Activated CD4-positive, alpha-beta T cell treated with anti-CD3 and anti-CD28 coated beads, Interleukin-2, amount 50 U/mL, for 24 hours (primary cell): ENCODE measurements around the gene PPP1R9B.
A peak's percentile ranks its signal among the peaks of the same experiment; 100 is the strongest.

Experiments
- DNase-seq, 2 donors: peaks; one replicate each; pipeline ENCODE4 v3.0.0-alpha.2; 2020; ENCODE audit warnings: low read depth in 1 of 2, low spot score in 1 of 2

PPP1R9B gene

DNA sequence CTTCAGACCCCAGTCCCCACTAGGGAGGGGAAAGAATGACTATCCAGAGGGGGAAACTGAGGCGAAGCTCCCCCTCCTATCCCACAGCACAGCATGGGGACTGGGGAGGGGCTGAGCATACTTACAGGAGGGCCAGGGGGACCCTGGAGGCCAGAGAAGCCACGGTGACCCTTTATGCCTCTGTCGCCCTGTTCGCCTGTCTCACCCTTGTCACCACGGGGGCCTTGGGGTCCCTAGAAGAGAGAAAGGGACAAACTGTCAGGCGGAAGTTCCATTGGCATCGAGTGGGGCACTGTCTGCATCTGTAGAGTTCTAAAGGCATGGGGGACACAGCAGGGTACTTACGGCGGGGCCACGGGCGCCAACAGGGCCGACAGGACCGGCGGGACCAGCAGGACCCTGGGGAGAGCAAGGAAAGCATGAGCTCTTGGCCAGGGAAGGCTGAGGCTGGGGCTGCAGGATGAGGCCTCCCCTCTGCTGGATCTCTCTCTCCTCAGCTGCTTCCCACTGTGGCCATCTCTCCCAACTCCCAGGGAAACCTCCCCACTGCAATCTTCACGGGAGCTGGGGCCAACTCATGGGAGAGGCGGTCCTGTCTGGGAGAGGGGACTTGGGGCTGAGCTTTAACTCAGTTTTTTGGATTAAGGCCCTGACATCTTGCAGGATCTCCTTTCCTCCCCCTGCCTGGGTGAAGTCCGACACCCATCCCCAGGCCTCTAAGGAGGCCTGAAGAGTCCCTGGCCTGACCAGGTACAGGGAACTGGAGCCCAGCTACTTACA is 37.5 kb upstream of the PPP1R9B start:
- no peak for DNase-seq

DNA sequence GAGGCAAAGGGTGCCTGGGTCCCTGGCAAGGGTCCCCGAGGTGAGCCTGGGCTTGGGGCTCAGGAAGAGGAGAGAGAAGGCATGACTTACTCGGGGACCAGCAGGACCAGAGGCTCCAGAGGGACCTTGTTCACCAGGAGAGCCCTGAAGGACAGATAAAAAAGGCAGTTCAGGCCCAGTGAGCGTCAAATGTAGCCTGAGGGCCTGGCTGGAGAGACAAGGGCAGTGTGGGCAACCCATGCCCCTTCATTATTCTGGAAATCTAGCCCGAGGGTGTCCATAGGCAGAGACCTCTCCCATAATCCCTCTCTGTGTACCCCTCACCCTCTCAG is 36.9 kb upstream of the PPP1R9B start:
- DNase-seq = no peak

DNA sequence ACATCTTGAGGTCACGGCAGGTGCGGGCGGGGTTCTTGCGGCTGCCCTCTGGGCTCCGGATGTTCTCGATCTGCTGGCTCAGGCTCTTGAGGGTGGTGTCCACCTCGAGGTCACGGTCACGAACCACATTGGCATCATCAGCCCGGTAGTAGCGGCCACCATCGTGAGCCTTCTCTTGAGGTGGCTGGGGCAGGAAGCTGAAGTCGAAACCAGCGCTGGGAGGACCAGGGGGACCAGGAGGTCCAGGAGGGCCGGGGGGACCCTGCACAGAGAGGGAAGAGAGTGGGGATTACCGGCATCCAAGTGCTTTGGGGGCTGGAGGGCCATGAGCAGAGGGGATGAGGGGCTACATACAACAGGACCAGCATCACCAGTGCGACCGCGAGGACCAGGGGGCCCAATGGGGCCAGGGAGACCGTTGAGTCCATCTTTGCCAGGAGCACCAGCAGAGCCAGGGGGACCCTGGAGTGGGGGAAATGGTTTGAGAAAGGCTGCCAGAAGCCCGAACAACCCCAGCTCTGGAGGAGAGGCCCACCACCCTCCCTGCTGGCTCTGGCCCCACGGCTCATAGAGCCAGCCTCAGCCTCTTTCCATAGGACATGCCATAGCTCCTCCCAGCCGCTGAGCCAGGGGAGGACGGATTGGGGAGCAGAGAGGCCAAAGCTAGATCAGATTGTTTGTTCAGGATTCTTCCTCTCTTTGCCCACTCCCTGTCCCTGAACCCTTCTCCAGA is 36.4 kb upstream of the PPP1R9B start:
- no peak for DNase-seq

DNA sequence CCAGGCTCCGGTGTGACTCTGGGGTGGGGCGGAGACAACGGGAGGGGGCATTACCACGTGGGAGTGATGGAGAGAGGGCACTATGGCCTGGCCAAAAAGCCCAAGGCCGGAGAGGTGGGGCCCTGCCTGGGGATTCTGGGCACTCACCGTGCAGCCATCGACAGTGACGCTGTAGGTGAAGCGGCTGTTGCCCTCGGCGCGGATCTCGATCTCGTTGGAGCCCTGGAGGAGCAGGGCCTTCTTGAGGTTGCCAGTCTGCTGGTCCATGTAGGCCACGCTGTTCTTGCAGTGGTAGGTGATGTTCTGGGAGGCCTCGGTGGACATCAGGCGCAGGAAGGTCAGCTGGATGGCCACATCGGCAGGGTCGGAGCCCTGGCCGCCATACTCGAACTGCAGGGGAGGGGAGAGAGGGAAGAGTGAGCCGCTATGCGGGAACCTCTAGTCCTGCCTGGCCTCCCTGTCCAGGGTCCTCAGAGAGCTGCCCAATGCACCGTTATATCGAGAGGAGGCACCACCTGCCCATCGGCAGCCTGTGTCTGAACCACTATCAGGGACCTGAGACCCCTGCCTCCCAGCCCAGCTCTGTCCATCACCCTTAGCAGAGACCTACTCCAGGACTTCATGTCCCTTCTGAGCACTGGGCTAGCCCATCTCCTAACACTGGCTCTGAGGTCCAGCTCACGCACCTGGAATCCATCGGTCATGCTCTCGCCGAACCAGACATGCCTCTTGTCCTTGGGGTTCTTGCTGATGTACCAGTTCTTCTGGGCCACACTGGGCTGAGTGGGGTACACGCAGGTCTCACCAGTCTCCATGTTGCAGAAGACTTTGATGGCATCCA is 35.4 kb upstream of the PPP1R9B start:
- DNase-seq = no peak

DNA sequence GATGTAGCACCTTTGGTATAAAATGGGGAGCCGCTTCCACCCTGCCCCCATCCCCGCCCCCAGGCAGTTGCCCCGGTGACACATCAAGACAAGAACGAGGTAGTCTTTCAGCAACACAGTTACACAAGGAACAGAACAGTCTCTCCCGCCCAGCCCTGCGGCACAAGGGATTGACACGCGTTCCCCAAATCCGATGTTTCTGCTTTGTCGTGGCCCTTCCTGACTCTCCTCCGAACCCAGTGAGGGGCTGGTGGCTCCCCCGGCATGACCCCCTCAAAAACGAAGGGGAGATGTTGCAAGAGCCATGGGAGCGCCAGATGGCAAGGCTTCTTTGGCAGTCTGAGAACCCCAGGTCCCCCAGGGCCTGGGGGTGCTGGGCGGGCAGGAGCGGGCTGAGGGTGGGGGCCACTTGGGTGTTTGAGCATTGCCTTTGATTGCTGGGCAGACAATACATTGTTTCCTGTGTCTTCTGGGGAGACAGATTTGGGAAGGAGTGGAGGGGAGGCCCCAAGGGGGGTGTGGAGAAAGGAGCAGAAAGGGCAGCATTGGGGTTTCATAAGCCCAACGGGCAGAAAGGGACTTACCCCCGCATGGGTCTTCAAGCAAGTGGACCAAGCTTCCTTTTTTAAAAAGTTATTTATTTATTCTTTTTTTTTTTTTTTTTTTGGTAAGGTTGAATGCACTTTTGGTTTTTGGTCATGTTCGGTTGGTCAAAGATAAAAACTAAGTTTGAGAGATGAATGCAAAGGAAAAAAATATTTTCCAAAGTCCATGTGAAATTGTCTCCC is 34.3 kb upstream of the PPP1R9B start:
- DNase-seq = no peak

DNA sequence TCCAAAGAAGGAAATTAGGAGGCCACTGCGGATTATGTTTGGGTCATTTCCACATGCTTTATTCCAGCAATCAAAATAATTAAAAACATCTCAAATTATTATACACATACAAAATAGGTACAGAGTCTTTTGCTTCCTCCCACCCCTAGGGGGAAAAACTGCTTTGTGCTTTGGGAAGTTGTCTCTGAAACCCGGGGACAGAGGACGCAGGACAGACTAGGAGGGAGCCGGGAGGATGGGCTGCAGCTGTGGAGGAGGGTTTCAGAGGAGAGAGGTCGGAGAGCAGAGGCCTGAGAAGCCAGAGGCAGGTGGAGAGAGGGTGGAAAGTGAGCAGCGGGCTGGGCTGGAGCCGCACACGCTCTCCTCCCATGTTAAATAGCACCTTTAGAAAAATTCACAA is 33.6 kb upstream of the PPP1R9B start:
- DNase-seq = no peak

DNA sequence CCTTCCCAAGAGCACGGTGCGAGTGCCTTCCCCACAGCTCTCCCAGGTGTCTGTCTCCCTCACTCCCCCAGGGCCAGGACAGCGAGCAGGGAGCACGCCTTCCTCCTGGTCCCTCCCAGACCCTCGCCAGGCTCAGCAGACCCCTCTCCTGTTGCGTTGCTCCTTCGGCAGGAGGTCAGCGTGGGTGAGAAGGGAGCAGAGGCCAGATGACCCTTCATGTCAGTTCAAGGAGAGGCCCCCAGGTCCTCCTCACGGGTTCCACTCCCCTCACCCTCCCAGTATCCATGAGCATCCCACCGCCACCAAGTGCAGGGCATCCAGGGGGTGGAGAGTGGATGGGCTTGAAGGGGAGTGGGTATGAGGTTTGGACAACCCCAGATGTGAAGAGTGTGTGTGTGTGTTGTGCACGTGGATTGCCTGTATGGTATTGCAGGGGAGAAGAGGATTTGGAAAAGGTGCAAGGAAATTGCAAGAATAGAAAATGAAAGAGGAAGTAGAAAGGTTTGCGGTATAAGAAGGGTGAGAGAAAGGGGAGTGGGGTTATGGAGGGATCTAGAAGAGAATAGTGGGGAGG is 33.0 kb upstream of the PPP1R9B start:
- no peak for DNase-seq

DNA sequence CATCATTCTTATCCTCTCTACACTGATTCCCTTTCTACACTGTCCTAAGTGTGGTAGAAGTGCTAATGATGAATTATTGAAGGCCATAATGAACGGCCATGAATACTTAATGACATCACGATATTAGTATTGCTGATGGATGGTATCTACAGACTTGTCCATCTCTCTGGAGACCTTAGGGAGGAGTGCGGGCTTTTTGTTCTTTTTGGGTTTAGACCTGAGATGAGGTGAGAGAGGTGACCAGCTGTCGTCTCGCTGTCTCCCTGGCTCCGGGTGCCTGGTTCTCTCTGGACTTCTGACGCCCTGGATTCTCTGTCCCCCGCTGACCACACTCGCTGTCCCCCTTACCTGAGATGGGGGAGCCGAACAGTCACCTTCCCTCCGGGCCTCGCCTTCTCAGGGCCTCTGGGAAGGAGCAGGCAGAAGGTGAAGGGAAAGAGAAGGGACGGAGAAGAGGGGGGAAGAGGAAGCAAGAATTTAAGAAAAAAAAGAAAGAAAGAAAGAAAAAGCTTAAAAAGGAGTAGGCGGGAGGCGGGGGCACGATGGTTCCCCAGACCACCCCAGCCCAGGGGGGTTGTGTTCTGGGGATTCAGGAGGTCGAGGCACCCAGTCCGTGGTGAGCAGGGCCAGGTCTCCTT is 32.4 kb upstream of the PPP1R9B start:
- DNase-seq = no peak

DNA sequence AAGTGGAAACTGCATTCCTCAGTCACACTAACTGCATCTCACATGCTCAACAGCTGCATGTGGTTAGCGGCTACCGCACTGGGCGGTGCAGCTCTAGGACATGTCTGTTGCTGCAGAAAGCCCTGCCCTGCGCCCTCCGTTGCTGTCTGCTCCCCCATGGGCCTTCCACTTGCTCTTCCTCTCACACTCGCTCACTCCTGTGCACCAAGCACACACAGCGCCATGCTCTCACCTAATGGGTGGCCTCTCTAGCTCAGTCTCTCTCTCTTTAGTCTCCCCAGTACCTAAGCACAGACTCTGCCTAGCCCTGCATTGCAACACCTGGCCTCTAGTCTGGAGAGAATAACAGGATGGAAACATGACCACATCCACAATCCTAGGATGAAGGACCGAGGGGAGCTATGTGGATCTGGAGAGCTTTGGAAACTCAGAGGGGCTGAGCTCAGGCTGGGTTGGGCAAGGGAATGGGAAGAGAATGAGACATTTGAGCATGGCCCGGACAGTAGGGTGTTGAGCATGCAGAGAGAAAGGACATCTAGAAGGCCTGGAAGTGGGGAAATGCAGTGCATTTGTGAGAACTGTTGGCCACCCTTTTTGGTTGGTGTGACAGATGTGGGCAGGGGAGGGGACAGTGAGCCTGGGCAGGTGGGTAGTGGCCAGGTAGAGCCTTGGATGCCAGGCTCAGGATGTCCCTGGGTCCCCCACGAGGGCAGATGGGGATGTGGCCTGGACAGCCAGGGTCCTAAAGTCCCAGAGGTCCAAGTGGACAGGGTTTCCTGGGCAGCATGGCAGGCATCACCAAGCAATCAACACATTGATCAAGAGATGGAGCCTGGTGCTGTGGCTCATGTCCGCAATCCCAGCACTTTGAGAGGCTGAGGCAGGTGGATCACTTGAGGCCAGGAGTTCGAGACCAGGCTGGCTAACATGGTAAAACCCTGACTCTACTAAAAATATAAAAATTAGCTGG is 31.4 kb upstream of the PPP1R9B start:
- no peak for DNase-seq

DNA sequence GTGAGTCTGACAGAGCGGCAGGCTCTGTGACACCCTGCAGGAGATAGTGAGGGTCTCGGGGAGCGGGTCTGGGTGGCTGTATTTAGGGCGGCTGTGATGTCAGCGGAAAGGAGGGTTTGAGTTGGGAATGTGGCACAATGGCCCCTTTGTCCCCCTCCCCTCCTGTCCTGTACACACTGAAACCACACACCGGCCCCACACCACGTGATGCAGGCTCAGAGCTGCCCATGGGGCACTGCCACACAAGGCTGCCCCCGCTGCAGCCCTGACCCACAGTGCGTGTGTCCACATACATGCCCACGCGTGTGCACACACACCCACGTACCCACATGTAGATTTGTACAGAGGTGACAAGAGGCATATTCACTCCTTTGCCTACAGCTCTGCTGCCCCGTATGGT is 30.7 kb upstream of the PPP1R9B start:
- no peak for DNase-seq

DNA sequence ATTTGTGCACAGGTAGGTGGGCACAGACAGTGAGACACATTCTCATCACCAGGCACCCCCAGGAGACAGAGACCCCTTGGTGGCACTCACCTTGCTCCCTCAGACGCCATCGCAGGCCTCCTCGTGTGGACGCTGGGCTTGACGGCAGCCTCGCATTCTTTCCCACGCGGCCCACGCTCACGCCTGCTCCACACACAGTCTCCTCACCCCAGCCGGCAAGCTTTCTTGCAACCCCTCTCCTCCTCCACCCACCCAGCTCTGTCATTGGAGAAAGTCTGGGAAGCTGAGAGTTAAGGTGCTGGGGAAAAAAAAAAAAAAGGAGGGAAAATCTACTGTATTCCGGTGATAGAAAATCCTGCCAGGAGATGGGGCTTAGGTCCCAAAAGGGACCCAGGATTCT is 30.1 kb upstream of the PPP1R9B start:
- DNase-seq = no peak

DNA sequence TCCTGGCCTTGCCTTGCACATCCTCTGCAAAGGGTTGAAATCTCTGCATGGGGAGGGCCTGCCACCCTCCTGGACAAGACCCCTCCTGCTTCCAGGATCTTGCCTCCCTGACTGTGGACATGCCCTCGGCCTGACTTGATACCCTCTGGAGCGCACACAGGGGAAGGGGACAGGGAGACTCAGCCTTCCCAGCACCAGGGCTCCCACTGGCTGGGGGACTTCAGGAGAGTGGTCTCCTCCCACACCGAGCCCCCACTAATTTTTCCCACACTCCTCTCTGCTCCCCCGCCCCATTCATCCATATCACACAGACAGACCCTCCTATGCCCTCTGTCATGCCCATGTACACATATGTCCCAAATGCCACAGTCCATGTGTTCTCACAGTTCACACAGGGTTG is 29.6 kb upstream of the PPP1R9B start:
- no peak for DNase-seq

DNA sequence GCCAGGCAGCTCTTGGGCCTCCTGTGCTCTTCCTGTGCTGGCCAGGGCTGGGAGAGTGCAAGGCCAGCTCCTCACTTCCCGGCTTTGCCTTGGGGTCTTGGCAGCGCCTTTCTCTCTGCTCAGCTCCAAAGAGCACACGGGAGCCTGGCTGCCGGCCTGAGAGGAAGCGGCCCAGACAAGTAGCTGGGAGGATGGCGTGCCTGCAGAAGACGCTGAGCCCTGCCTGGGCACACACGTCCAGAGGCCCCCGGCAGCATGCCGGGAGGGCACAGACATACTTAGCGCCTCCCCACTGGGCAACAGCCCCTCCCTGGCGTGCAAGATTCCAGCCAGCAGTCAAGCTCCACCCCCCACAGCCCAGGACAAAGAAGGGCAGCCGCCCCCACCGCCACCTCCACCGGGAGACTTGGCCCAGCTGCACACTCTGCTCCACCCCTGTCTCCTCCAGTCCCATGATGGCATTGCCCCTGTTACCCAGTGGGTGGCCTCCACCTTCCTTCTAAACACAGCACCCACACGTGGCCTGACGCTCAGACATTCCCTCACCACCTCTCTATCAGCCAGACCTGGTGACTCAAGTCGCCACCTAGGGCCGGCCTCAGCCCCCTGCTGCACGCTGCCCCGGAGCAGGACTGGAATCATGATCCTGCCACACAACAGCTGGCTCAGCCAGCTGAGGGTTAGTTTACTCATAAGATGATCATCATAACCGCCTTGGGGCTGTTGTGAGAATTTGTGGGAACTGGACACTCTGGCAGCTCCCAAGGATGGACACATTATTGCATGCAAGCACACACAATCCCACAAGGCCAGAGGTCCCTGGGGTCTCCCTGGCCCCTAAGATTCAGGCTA is 27.7 kb upstream of the PPP1R9B start:
- DNase-seq = peak in 1 of 2 donors; percentile 27

DNA sequence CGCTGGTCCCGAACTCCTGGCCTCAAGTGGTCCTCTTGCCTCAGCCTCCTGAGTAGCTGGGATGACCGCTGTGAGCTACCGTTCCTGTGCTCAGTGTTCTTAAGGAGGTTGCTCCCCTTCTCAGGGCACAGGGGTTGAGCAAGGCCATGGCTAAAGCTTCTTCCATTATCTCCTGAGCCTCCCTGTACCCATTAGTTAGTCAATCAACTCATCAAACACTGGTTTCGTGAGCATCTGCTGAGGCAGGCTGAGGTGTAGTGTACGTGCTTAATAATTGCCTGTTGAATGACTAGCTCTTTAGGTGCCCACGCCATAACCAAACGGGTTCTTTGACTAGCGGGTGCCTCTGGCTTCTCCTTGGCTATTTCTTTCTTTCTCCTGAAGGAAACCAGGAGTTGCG is 27.0 kb upstream of the PPP1R9B start:
- no peak for DNase-seq

DNA sequence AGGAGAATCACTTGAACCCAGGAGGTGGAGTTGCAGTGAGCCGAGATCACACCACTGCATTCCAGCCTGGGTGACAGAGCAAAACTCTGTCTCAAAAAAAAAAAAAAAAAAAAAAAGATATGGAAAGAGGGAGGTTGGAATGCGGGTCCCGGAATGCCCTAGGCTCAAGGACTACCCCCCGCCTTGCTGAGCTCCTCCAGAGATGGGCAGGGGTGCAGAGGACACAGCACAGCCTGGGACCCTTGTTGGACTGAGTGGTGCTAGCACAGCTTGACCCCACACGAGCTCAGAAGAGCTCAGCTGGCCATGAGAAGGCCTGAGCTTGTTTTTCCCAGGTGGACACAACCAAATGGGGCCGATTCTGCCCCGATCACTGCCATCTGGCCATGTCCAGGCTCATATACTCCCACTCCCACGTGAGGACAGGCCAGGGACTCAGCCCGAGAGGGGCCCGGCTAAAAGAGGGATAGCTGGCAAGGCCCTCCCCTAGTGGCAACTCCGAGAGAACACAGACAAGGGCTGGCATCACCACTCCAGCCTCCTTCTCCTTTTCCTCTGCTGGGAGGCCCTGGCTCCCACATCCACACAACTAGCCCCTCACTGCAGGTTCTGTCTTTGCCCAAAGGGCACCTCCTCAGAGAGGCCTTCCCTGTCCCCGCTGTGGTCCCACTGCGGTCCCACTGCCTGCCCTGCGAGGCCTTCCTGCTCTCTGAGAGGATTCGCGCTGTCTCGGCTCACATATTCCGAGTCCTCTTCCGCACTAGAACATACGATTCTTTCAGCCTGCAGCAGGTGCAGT is 26.3 kb upstream of the PPP1R9B start:
- no peak for DNase-seq

DNA sequence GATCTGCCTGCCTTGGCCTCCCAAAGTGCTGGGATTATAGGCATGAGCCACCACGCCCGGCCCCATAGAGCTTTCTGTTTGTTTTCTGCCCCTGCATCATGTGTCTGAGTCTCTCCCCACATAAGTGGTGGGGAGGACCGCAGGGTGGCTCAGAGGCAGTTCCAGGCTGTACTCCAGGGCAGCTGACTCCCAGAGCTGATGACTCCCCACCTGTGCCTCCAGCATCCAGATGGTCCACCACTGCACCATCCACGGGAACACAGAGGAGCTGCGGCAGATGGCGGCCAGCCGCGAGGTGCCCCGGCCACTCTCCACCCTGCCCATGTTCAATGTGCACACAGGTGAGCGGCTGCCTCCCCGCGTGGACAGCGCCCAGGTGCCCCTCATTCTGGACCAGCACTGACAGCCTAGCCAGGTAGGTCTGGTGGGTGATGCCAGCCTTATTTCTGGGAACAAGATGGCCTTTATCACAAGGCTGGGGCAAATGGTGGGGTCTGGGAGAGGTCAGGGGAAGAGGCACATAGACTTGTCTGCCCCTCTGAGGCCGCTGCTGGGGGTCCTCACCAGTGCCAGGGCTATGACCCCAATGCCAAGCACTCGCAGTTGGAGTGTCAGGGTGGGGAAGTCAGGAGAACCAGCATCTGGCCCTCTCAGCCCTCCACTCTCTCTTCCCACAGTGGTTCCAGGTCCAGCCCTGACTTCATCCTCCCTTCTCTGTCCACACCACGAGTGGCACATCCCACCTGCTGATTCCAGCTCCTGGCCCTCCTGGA is 24.7 kb upstream of the PPP1R9B start:
- no peak for DNase-seq

DNA sequence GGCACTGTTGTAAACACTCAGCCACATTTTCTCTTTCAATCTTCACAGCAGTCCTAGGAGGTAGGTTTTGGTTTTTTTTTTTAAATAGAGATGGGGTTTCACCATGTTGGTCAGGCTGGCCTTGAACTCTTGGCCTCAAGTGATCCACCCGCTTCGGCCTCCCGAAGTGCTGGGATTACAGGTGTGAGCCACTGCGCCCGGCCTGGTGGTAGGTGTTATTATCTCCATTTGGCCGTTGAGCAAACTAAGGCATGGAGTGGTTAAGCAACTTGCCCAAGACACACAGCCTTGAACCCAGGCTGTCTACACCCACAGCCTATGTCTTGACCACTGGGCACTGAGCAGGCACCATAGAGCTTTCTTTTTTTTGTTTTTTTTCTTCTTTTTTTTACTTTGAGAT is 24.0 kb upstream of the PPP1R9B start:
- DNase-seq = no peak
